GM23338 (cell line): Measurements from ENCODE around the gene SOX2. TPM values are rescaled to one million over a fixed set of nuclear protein-coding genes. Genes with fewer than 3 reads are reported as not detected.
A peak's percentile ranks its signal among the peaks of the same experiment; 100 is the strongest.

Experiments
- ATAC-seq: fragments of 200-7000 bp; cut with Tn5 transposase; 3 replicates; pipeline ENCODE4 v1.9.1; 2020
- DNase-seq: peaks from one replicate; pipeline ENCODE4 v3.0.0-alpha.2; 2015; ENCODE audit warnings: low spot score
- H2AFZ ChIP-seq: fragments of 200-600 bp; sonication (generic); 2 replicates; pipeline ENCODE4 v1.8.0; 2016; ENCODE audit warnings: antibody characterized with exemption, mild to moderate bottlenecking, moderate library complexity
- H3F3A ChIP-seq: fragments of 200-600 bp; sonication (generic); replicated peaks from 2 replicates; pipeline ENCODE4 v1.8.0; 2017; ENCODE audit warnings: antibody characterized with exemption, mixed run types, low read depth
- H3K27ac ChIP-seq: fragments of 200-600 bp; sonication (generic); 2 replicates; pipeline ENCODE4 v1.6.1; 2016; ENCODE audit warnings: low read depth
- H3K27me3 ChIP-seq: fragments of 200-600 bp; sonication (generic); 2 replicates; pipeline ENCODE4 v1.8.0; 2016; ENCODE audit warnings: mild to moderate bottlenecking, mixed run types, moderate library complexity; ENCODE audit not compliant: insufficient read depth
- H3K36me3 ChIP-seq: fragments of 200-600 bp; sonication (generic); 2 replicates; pipeline ENCODE4 v1.8.0; 2016; ENCODE audit warnings: mild to moderate bottlenecking; ENCODE audit not compliant: insufficient read depth
- H3K4me1 ChIP-seq: fragments of 200-600 bp; sonication (generic); 2 replicates; pipeline ENCODE4 v1.8.0; 2016; ENCODE audit warnings: mild to moderate bottlenecking, moderate library complexity; ENCODE audit not compliant: insufficient read depth
- H3K4me2 ChIP-seq: fragments of 200-600 bp; sonication (generic); 2 replicates; pipeline ENCODE4 v1.7.1; 2017; ENCODE audit warnings: mixed run types
- H3K4me3 ChIP-seq: fragments of 200-600 bp; sonication (generic); 2 replicates; pipeline ENCODE4 v1.6.1; 2016; ENCODE audit warnings: mixed run types
- H3K79me2 ChIP-seq: fragments of 200-600 bp; sonication (generic); replicated peaks from 2 replicates; pipeline ENCODE4 v1.8.0; 2017; ENCODE audit warnings: mild to moderate bottlenecking; ENCODE audit not compliant: insufficient read depth
- H3K9me2 ChIP-seq: fragments of 200-600 bp; sonication (generic); 2 replicates; pipeline ENCODE4 v1.8.0; 2017; ENCODE audit not compliant: insufficient read depth
- H4K20me1 ChIP-seq: fragments of 200-600 bp; sonication (generic); replicated peaks from 2 replicates; pipeline ENCODE4 v1.8.0; 2017; ENCODE audit warnings: mild to moderate bottlenecking; ENCODE audit not compliant: insufficient read depth
- H3K27ac Mint-ChIP-seq: 2 replicates; pipeline ENCODE4 v1.8.0; 2020; ENCODE audit warnings: inconsistent platforms, mild to moderate bottlenecking, moderate library complexity, mixed read lengths
- H3K27me3 Mint-ChIP-seq: 3 replicates; pipeline ENCODE4 v1.8.0; 2022; ENCODE audit warnings: low read depth, mild to moderate bottlenecking, moderate library complexity, mixed read lengths, inconsistent platforms; ENCODE audit not compliant: insufficient read depth, poor library complexity
- H3K36me3 Mint-ChIP-seq: 3 replicates; pipeline ENCODE4 v1.8.0; 2021; ENCODE audit warnings: low read depth, mild to moderate bottlenecking, inconsistent platforms, moderate library complexity, mixed read lengths
- H3K4me1 Mint-ChIP-seq: 3 replicates; pipeline ENCODE4 v1.8.0; 2020; ENCODE audit warnings: mild to moderate bottlenecking, inconsistent platforms, mixed read lengths
- H3K4me3 Mint-ChIP-seq: 3 replicates; pipeline ENCODE4 v1.8.0; 2021; ENCODE audit warnings: moderate library complexity, mild to moderate bottlenecking, inconsistent platforms, mixed read lengths
- H3K9me3 Mint-ChIP-seq: 3 replicates; pipeline ENCODE4 v1.8.0; 2020; ENCODE audit warnings: moderate library complexity, mild to moderate bottlenecking, inconsistent platforms, mixed read lengths
- CTCF ChIP-seq, 2 experiments: fragments of 200-600 bp in 1 of 2; sonication (generic) in 1 of 2; conservative IDR thresholded peaks; 2 replicates each; pipeline versions ENCODE4 v1.5.1 to v1.6.1; 2016 to 2017; ENCODE audit warnings: antibody characterized with exemption in 2 of 2, low read depth in 2 of 2, mild to moderate bottlenecking in 2 of 2, moderate library complexity in 1 of 2
- ETS1 ChIP-seq: IDR thresholded peaks from 2 replicates; pipeline ENCODE4 v1.6.1; 2016; ENCODE audit warnings: antibody characterized with exemption
- ZNF462 ChIP-seq: fragments of 250-450 bp; sonication (Bioruptor Pico); IDR thresholded peaks from 2 replicates; pipeline ENCODE4 v1.5.0; 2020; ENCODE audit warnings: mild to moderate bottlenecking, moderate library complexity
- polyA plus RNA-seq: library from polyadenylated mRNA; unstranded; fragments of >200 nt; fragmentation: Nextera tagmentation; extraction: Ambion mirVana; gene quantifications from 2 replicates; pipeline ENCODE4 v1.2.1, GENCODE V29; 2016
- total RNA-seq: library from RNA; depleted of rRNA; stranded (reverse); fragments of >200 nt; shearing (Covaris generic); gene quantifications from 2 replicates; pipeline ENCODE4 v1.2.3, GENCODE V29; 2014

Gene SOX2
- total and polyA plus RNA-seq, 2 experiments from 2014 or later: 105 to 228 TPM

- no peak for TF ChIP-seq ETS1
- peak overlapping the region; percentile 61 for H3K4me3 ChIP-seq
- H3K4me3 Mint-ChIP-seq: peak overlapping the region; percentile 73
- no peaks in the 10 kb centered on the region for H4K20me1 ChIP-seq
- no peak overlapping the region for H3K27ac ChIP-seq
- DNase-seq (no peak), ATAC-seq (no peak)
- peak overlapping the region; percentile 92 for H3K4me2 ChIP-seq
- peaks cover 37% of the 10 kb centered on the region for H3K79me2 ChIP-seq
- peaks cover 88% of the 10 kb centered on the region for H3K4me1 Mint-ChIP-seq
- H2AFZ ChIP-seq: no peak overlapping the region
- H3K9me3 Mint-ChIP-seq: peaks cover 2% of the 10 kb centered on the region; the same call in 1 of the 3 replicates
- no peaks in the 10 kb centered on the region for H3K36me3 ChIP-seq
- no peaks in the 10 kb centered on the region for H3K9me2 ChIP-seq
- H3K4me1 ChIP-seq: peaks cover 80% of the 10 kb centered on the region
- peaks cover 27% of the 10 kb centered on the region for H3K36me3 Mint-ChIP-seq
- H3K27me3 ChIP-seq: peaks cover 62% of the 10 kb centered on the region
- no peaks in the 10 kb centered on the region; the same call in 1 of the 2 replicates for H3F3A ChIP-seq
- H3K27ac Mint-ChIP-seq: no peak overlapping the region
- peaks cover 61% of the 10 kb centered on the region for H3K27me3 Mint-ChIP-seq
These were observed 11.2 kb downstream of the SOX2 start for GRCh38 chr3:181722766-181723425.

GRCh38 chr3:181723625-181724191 lies 12.0 kb downstream of the SOX2 start:
- Histone ChIP-seq H3K79me2 (peaks cover 29% of the 10 kb centered on the region), H3K36me3 (no peaks in the 10 kb centered on the region), H3K27me3 (peaks cover 68% of the 10 kb centered on the region), H3K4me1 (peaks cover 80% of the 10 kb centered on the region), H3K27ac (no peak overlapping the region), H3K4me2 (peak overlapping the region; percentile 92), H3K4me3 (peak overlapping the region; percentile 61), H3K9me2 (no peaks in the 10 kb centered on the region), H4K20me1 (no peaks in the 10 kb centered on the region), H2AFZ (no peak overlapping the region), H3F3A (no peaks in the 10 kb centered on the region; the same call in 1 of the 2 replicates)
- ATAC-seq: peak; percentile 18
- peak; percentile 79 for DNase-seq
- H3K27me3 Mint-ChIP-seq: peaks cover 68% of the 10 kb centered on the region
- peaks cover 2% of the 10 kb centered on the region; the same call in 1 of the 3 replicates for H3K9me3 Mint-ChIP-seq
- H3K4me3 Mint-ChIP-seq: peak overlapping the region; percentile 73
- no peak overlapping the region for H3K27ac Mint-ChIP-seq
- TF ChIP-seq CTCF (conservative IDR thresholded peaks at IDR 0.05; ENCODE audit: low read depth in 2 of 2): peak in 1 of 2 experiments; percentile 40; a peak in 2 of 4 replicates
- no peak for TF ChIP-seq ZNF462 (CRISPR knock-in tag)
- peaks cover 22% of the 10 kb centered on the region for H3K36me3 Mint-ChIP-seq
- H3K4me1 Mint-ChIP-seq: peaks cover 86% of the 10 kb centered on the region
